H9 (cell line): ENCODE results near the gene LGALS12. TPM values are rescaled to one million over a fixed set of nuclear protein-coding genes. Genes with fewer than 3 reads are reported as not detected.

Experiments
- DNase-seq: peaks from one replicate; pipeline ENCODE4 v3.0.0-alpha.2; 2017
- H2AFZ ChIP-seq: one replicate; pipeline ENCODE4 v1.6.1; 2013; ENCODE audit warnings: mild to moderate bottlenecking, low read length, control low read depth, moderate library complexity
- H2AK5ac ChIP-seq: 2 replicates; pipeline ENCODE4 v1.6.1; 2013; ENCODE audit warnings: low read length, control low read depth, mixed read lengths; ENCODE audit not compliant: insufficient read length
- H2BK120ac ChIP-seq: one replicate; pipeline ENCODE4 v1.6.1; 2013; ENCODE audit warnings: low read depth, mild to moderate bottlenecking, low read length, control low read depth, inconsistent platforms; ENCODE audit not compliant: poor library complexity, severe bottlenecking
- H2BK12ac ChIP-seq: 2 replicates; pipeline ENCODE4 v1.6.1; 2013; ENCODE audit warnings: low read length, control low read depth, mixed read lengths, low read depth; ENCODE audit not compliant: insufficient read length
- H2BK15ac ChIP-seq: 2 replicates; pipeline ENCODE4 v1.6.1; 2013; ENCODE audit warnings: low read depth, low read length, control low read depth
- H2BK20ac ChIP-seq: one replicate; pipeline ENCODE4 v1.6.1; 2013; ENCODE audit warnings: low read depth, mild to moderate bottlenecking, low read length, control low read depth, inconsistent platforms; ENCODE audit not compliant: poor library complexity, severe bottlenecking
- H2BK5ac ChIP-seq: 2 replicates; pipeline ENCODE4 v1.6.1; 2013; ENCODE audit warnings: low read length, control low read depth, mixed read lengths; ENCODE audit not compliant: insufficient read length
- H3K14ac ChIP-seq: 2 replicates; pipeline ENCODE4 v1.6.1; 2013; ENCODE audit warnings: low read length, control low read depth; ENCODE audit not compliant: insufficient read depth
- H3K18ac ChIP-seq: 2 replicates; pipeline ENCODE4 v1.6.1; 2013; ENCODE audit warnings: low read depth, mild to moderate bottlenecking, mixed read lengths, low read length, control low read depth; ENCODE audit not compliant: insufficient read length
- H3K23ac ChIP-seq: 2 replicates; pipeline ENCODE4 v1.6.1; 2013; ENCODE audit warnings: low read length, control low read depth, mixed read lengths, low read depth; ENCODE audit not compliant: insufficient read length
- H3K23me2 ChIP-seq: 2 replicates; pipeline ENCODE4 v1.6.1; 2013; ENCODE audit warnings: low read depth, mild to moderate bottlenecking, mixed read lengths, low read length, control low read depth; ENCODE audit not compliant: insufficient read length, poor library complexity, severe bottlenecking
- H3K27ac ChIP-seq: 2 replicates; pipeline ENCODE4 v1.5.1; 2013; ENCODE audit warnings: low read length, control low read depth, mixed read lengths, low read depth; ENCODE audit not compliant: insufficient read length
- H3K27me3 ChIP-seq: 2 replicates; pipeline ENCODE4 v1.6.1; 2013; ENCODE audit warnings: low read length, control low read depth, inconsistent platforms; ENCODE audit not compliant: insufficient read depth
- H3K4ac ChIP-seq: 2 replicates; pipeline ENCODE4 v1.6.1; 2013; ENCODE audit warnings: low read depth, mild to moderate bottlenecking, control low read depth, inconsistent platforms, low read length, moderate library complexity
- H3K4me1 ChIP-seq: 2 replicates; pipeline ENCODE4 v1.6.1; 2013; ENCODE audit warnings: low read length, control low read depth, inconsistent platforms; ENCODE audit not compliant: insufficient read depth
- H3K4me2 ChIP-seq: 2 replicates; pipeline ENCODE4 v1.6.1; 2013; ENCODE audit warnings: low read length, control low read depth, mixed read lengths; ENCODE audit not compliant: insufficient read length, insufficient read depth
- H3K56ac ChIP-seq: 2 replicates; pipeline ENCODE4 v1.6.1; 2013; ENCODE audit warnings: low read depth, mild to moderate bottlenecking, mixed read lengths, low read length, control low read depth; ENCODE audit not compliant: insufficient read length
- H3K79me1 ChIP-seq: 2 replicates; pipeline ENCODE4 v1.6.1; 2013; ENCODE audit warnings: low read depth, mild to moderate bottlenecking, moderate library complexity, low read length, control low read depth, inconsistent platforms; ENCODE audit not compliant: insufficient read depth, poor library complexity, severe bottlenecking
- H3K79me2 ChIP-seq: 2 replicates; pipeline ENCODE4 v1.6.1; 2013; ENCODE audit warnings: low read length, control low read depth, inconsistent platforms; ENCODE audit not compliant: insufficient read depth
- H3K9ac ChIP-seq: 2 replicates; pipeline ENCODE4 v1.6.1; 2013; ENCODE audit warnings: low read length, control low read depth, mixed read lengths; ENCODE audit not compliant: insufficient read length; ENCODE audit errors: extremely low read depth
- H3K9me3 ChIP-seq: one replicate; pipeline ENCODE4 v1.6.1; 2013; ENCODE audit warnings: low read depth, low read length, inconsistent platforms; ENCODE audit not compliant: control insufficient read depth
- H3T11ph ChIP-seq: one replicate; pipeline ENCODE4 v1.6.1; 2013; ENCODE audit warnings: mild to moderate bottlenecking, low read length, control low read depth, inconsistent platforms
- H4K20me1 ChIP-seq: one replicate; pipeline ENCODE4 v1.6.1; 2013; ENCODE audit not compliant: control insufficient read depth, insufficient read length, insufficient read depth
- H4K5ac ChIP-seq: 2 replicates; pipeline ENCODE4 v1.6.1; 2013; ENCODE audit warnings: low read depth, mild to moderate bottlenecking, mixed read lengths, low read length, control low read depth; ENCODE audit not compliant: insufficient read length
- H4K8ac ChIP-seq: replicated peaks from 2 replicates; pipeline ENCODE4 v1.6.1; 2013; ENCODE audit warnings: low read length, control low read depth, mixed read lengths, low read depth; ENCODE audit not compliant: insufficient read length
- H4K91ac ChIP-seq: 2 replicates; pipeline ENCODE4 v1.6.1; 2013; ENCODE audit warnings: low read depth, mild to moderate bottlenecking, moderate library complexity, mixed read lengths, low read length, control low read depth; ENCODE audit not compliant: insufficient read length
- H3K27ac Mint-ChIP-seq, 3 experiments: 2 replicates in 2 of 3; 3 replicates in 1 of 3; pipeline ENCODE4 v1.8.0; 2020 to 2021; ENCODE audit warnings: mixed read lengths in 3 of 3, mild to moderate bottlenecking in 1 of 3, moderate library complexity in 1 of 3
- H3K27me3 Mint-ChIP-seq: 2 replicates; pipeline ENCODE4 v1.8.0; 2021; ENCODE audit warnings: low read depth, mild to moderate bottlenecking, moderate library complexity, mixed read lengths
- H3K36me3 Mint-ChIP-seq, 3 experiments: 2 replicates in 2 of 3; 3 replicates in 1 of 3; pipeline ENCODE4 v1.8.0; 2020 to 2021; ENCODE audit warnings: low read depth in 3 of 3, mixed read lengths in 3 of 3; ENCODE audit not compliant: insufficient read depth in 1 of 3
- H3K4me1 Mint-ChIP-seq, 2 experiments: 2 replicates each; pipeline ENCODE4 v1.8.0; 2020; ENCODE audit warnings: mixed read lengths in 2 of 2
- H3K4me3 Mint-ChIP-seq, 2 experiments: 2 replicates in 1 of 2; 3 replicates in 1 of 2; pipeline ENCODE4 v1.8.0; 2020 to 2021; ENCODE audit warnings: mild to moderate bottlenecking in 2 of 2, mixed read lengths in 2 of 2, moderate library complexity in 1 of 2
- H3K9me3 Mint-ChIP-seq, 2 experiments: 2 replicates in 1 of 2; 3 replicates in 1 of 2; pipeline ENCODE4 v1.8.0; 2020; ENCODE audit warnings: mild to moderate bottlenecking in 2 of 2, mixed read lengths in 2 of 2, moderate library complexity in 1 of 2
- WGBS: extraction: QIAGEN DNeasy Blood & Tissue Kit; methylation state at CpG from one replicate; pipeline ENCODE4 v1.1.7; 2013; ENCODE audit warnings: missing lambda C conversion rate, low lambda C conversion rate, mixed read lengths; ENCODE audit not compliant: insufficient read length; ENCODE audit errors: extremely low coverage; 5-methylcytosine and 5-hydroxymethylcytosine counted together
- total RNA-seq: library from RNA; stranded (reverse); gene quantifications from 2 replicates; pipeline ENCODE4 v1.2.1, GENCODE V29; 2021
- TF ChIP-seq, protein P1 (sequence below): fragments of 200-600 bp; sonication (generic); conservative IDR thresholded peaks from 3 replicates; pipeline ENCODE4 v1.8.0; 2021; ENCODE audit warnings: antibody characterized with exemption, mild to moderate bottlenecking

The LGALS12 gene
- total RNA-seq, 1 experiment from 2014 or later: 1.9 TPM

DNA sequence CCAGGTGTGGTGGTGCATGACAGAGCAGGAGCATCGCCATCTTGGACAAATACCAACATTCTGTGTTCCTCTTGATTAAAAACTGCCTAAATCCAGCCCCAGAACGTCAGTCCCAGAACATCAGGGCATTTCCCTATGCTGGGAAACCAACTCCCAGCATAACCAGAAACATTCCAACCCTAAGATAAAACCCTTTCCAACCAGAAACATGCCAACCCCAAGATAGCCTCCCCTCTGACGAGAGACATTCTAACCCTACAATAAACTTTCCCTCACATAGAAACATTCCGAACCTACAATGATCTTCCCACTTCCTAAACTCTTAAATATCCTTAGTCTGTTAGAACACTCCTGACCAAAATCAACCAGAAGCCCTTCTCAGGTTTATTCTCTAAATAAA is 42.3 kb downstream of the LGALS12 start:
- no peak overlapping the region for H2AK5ac ChIP-seq
- H2BK15ac ChIP-seq: no peak overlapping the region
- H3K27ac ChIP-seq: no peak overlapping the region
- Mint-ChIP-seq H3K27me3 (no peaks in the 10 kb centered on the region; the same call in none of the 2 replicates), H3K9me3 (peaks cover 3 to 9% of the 10 kb centered on the region in 2 experiments; a peak in 2 of 5 replicates), H3K4me3 (no peak overlapping the region), H3K36me3 (peaks cover 0 to 6% (median 0%) of the 10 kb centered on the region in 3 experiments; a peak in 4 of 7 replicates), H3K27ac (no peak overlapping the region), H3K4me1 (peaks cover 15 to 17% of the 10 kb centered on the region in 2 experiments)
- H3K4me2 ChIP-seq: no peak overlapping the region
- no peak overlapping the region for H2BK20ac ChIP-seq
- TF ChIP-seq, protein P1, sequence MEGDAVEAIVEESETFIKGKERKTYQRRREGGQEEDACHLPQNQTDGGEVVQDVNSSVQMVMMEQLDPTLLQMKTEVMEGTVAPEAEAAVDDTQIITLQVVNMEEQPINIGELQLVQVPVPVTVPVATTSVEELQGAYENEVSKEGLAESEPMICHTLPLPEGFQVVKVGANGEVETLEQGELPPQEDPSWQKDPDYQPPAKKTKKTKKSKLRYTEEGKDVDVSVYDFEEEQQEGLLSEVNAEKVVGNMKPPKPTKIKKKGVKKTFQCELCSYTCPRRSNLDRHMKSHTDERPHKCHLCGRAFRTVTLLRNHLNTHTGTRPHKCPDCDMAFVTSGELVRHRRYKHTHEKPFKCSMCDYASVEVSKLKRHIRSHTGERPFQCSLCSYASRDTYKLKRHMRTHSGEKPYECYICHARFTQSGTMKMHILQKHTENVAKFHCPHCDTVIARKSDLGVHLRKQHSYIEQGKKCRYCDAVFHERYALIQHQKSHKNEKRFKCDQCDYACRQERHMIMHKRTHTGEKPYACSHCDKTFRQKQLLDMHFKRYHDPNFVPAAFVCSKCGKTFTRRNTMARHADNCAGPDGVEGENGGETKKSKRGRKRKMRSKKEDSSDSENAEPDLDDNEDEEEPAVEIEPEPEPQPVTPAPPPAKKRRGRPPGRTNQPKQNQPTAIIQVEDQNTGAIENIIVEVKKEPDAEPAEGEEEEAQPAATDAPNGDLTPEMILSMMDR: no peak
- no peak overlapping the region for H3K9ac ChIP-seq
- H3K23me2 ChIP-seq: no peaks in the 10 kb centered on the region
- no peak overlapping the region for H2BK5ac ChIP-seq
- no peak overlapping the region for H2BK120ac ChIP-seq
- H3K56ac ChIP-seq: no peak overlapping the region
- H3K14ac ChIP-seq: no peak overlapping the region
- no peak overlapping the region for H4K91ac ChIP-seq
- no peaks in the 10 kb centered on the region for H3K79me1 ChIP-seq
- no CpG with 5 or more reads among the region's 4 CpGs for WGBS
- no peak for DNase-seq
- no peaks in the 10 kb centered on the region for H3K4me1 ChIP-seq
- no peaks in the 10 kb centered on the region for H4K20me1 ChIP-seq
- H2AFZ ChIP-seq: no peak overlapping the region
- no peak overlapping the region for H2BK12ac ChIP-seq
- no peak overlapping the region for H3T11ph ChIP-seq
- H3K27me3 ChIP-seq: no peaks in the 10 kb centered on the region
- no peaks in the 10 kb centered on the region for H3K79me2 ChIP-seq
- H3K23ac ChIP-seq: no peak overlapping the region
- H3K9me3 ChIP-seq: no peaks in the 10 kb centered on the region
- no peak overlapping the region for H3K18ac ChIP-seq
- no peak overlapping the region for H4K8ac ChIP-seq
- H4K5ac ChIP-seq: no peak overlapping the region
- H3K4ac ChIP-seq: no peak overlapping the region
